K562 (cell line): ENCODE data around the gene PCARE. TPM values are rescaled to one million over a fixed set of nuclear protein-coding genes. Genes with fewer than 3 reads are reported as not detected.

Source experiments
- ATAC-seq: fragments of 200-7000 bp; cut with Tn5 transposase; 3 replicates; pipeline ENCODE4 v1.9.1; 2020; ENCODE audit warnings: moderate library complexity
- BruUV-seq: library from RNA; stranded (reverse); fragments of 400-500 nt; replicated peaks from 2 replicates; lab custom pipeline; 2021; lab: Mats Ljungman, UMichigan
- CTCF ChIA-PET: fragments of 300-600 bp; formaldehyde crosslinking; extraction: SDS; loops from one replicate; lab custom pipeline; 2021; ENCODE audit warnings: low intra/inter-chr PET ratio; lab: Yijun Ruan, JAX
- POLR2A ChIA-PET: fragments of 300-600, 350-650 bp; sonication (Branson Sonifier 250); formaldehyde crosslinking; extraction: SDS; loops from one replicate; lab custom pipeline; 2021; ENCODE audit warnings: antibody characterized with exemption, inconsistent platforms; lab: Yijun Ruan, JAX
- DNase-seq, 4 experiments: peaks; one replicate each; pipeline versions ENCODE4 v3.0.0 to v3.0.0-alpha.2; 2011 to 2018; ENCODE audit warnings: low spot score in 3 of 4, mixed read lengths in 3 of 4; ENCODE audit errors: extremely low read depth in 1 of 4
- FAIRE-seq: peaks from 2 replicates; lab custom pipeline; 2011; peaks lifted over from hg19 to GRCh38; lab: Jason Lieb, UNC
- H2AFZ ChIP-seq: 2 replicates; pipeline ENCODE4 v1.6.0; 2011; ENCODE audit warnings: low read depth, low read length, control low read depth, inconsistent platforms
- H3K27ac ChIP-seq: fragments of 200-600 bp; 3 replicates; pipeline ENCODE4 v1.8.0; 2011; ENCODE audit warnings: low read depth, mild to moderate bottlenecking, control low read depth, inconsistent platforms, low read length, moderate library complexity, mixed read lengths; ENCODE audit errors: extremely low read depth
- H3K27me3 ChIP-seq, 2 experiments: fragments of 300-600 bp in 1 of 2; 2 replicates in 1 of 2; 3 replicates in 1 of 2; pipeline versions ENCODE4 v1.6.0 to v1.8.0; 2011; ENCODE audit warnings: inconsistent platforms in 2 of 2, low read length in 2 of 2, mild to moderate bottlenecking in 1 of 2, mixed read lengths in 1 of 2, moderate library complexity in 1 of 2; ENCODE audit not compliant: control insufficient read depth in 2 of 2, insufficient read depth in 2 of 2
- H3K36me3 ChIP-seq: fragments of 300-600 bp; 3 replicates; pipeline ENCODE4 v1.8.0; 2011; ENCODE audit warnings: mild to moderate bottlenecking, low read length, inconsistent platforms; ENCODE audit not compliant: control insufficient read depth, insufficient read depth
- H3K4me1 ChIP-seq, 2 experiments: fragments of 200-600 bp in 1 of 2; replicated peaks in 1 of 2; 2 replicates in 1 of 2; 3 replicates in 1 of 2; pipeline versions ENCODE4 v1.5.1 to v1.8.0; 2011; ENCODE audit warnings: inconsistent platforms in 2 of 2, low read length in 2 of 2, mild to moderate bottlenecking in 1 of 2, mixed read lengths in 1 of 2, moderate library complexity in 1 of 2; ENCODE audit not compliant: control insufficient read depth in 2 of 2, insufficient read depth in 2 of 2
- H3K4me2 ChIP-seq: 2 replicates; pipeline ENCODE4 v1.6.1; 2011; ENCODE audit warnings: low read length, control low read depth, inconsistent platforms, mixed read lengths; ENCODE audit not compliant: insufficient read depth
- H3K4me3 ChIP-seq: fragments of 200-600 bp; sonication (generic), shearing (Covaris generic); 2 replicates; pipeline ENCODE4 v1.5.1; 2016; ENCODE audit warnings: control low read depth, inconsistent platforms
- H3K79me2 ChIP-seq: fragments of 200-600 bp; 3 replicates; pipeline ENCODE4 v1.8.0; 2011; ENCODE audit warnings: low read length, inconsistent platforms; ENCODE audit not compliant: control insufficient read depth, insufficient read depth
- H3K9ac ChIP-seq, 2 experiments: 2 replicates each; pipeline versions ENCODE4 v1.6.0 to v1.6.1; 2011; ENCODE audit warnings: low read depth in 2 of 2, low read length in 2 of 2, control low read depth in 1 of 2, inconsistent platforms in 1 of 2, mild to moderate bottlenecking in 1 of 2, mixed read lengths in 1 of 2; ENCODE audit not compliant: insufficient read depth in 1 of 2
- H3K9me1 ChIP-seq: one replicate; pipeline ENCODE4 v1.6.0; 2011; ENCODE audit warnings: inconsistent platforms, mild to moderate bottlenecking, low read length, moderate library complexity; ENCODE audit not compliant: control insufficient read depth, insufficient read depth
- H3K9me3 ChIP-seq: replicated peaks from 2 replicates; pipeline ENCODE4 v1.5.1; 2011; ENCODE audit warnings: low read depth, low read length, inconsistent platforms; ENCODE audit not compliant: control insufficient read depth, insufficient read depth
- H4K20me1 ChIP-seq: replicated peaks from 2 replicates; pipeline ENCODE4 v1.6.1; 2011; ENCODE audit warnings: low read length, inconsistent platforms, mixed read lengths; ENCODE audit not compliant: control insufficient read depth, insufficient read depth
- CTCF ChIP-seq, 3 experiments: IDR thresholded peaks in 2 of 3; conservative IDR thresholded peaks in 1 of 3; 2 replicates each; pipeline ENCODE4 v1.5.1; 2011 to 2012; ENCODE audit warnings: low read length in 3 of 3, mild to moderate bottlenecking in 3 of 3, control low read depth in 2 of 3, improper control_type of control experiment in 1 of 3, inconsistent platforms in 1 of 3, low read depth in 1 of 3, mixed read lengths in 1 of 3, moderate library complexity in 1 of 3; ENCODE audit not compliant: insufficient read depth in 2 of 3
- PTRF ChIP-seq: fragments of 450-650 bp; IDR thresholded peaks from 2 replicates; pipeline ENCODE4 v1.6.1; 2016; ENCODE audit warnings: mild to moderate bottlenecking, missing genetic modification characterization, missing compliant biosample characterization
- WGBS: fragments of 100-300 bp; shearing (Covaris generic); methylation state at CpG from one replicate; pipeline ENCODE4 v1.1.6; 2016; ENCODE audit warnings: low coverage, mixed read lengths; ENCODE audit not compliant: insufficient coverage; ENCODE audit errors: missing lambda C conversion rate; 5-methylcytosine and 5-hydroxymethylcytosine counted together
- in situ Hi-C: fragments of 300-500 bp; cut with MboI; formaldehyde crosslinking; loops from 4 replicates; pipeline ENCODE4 v1.15.0; 2018; ENCODE audit warnings: inconsistent platforms, mixed read lengths
- intact Hi-C: fragments of 100-400 bp; cut with micrococcal nuclease; formaldehyde crosslinking; loops from 2 replicates; pipeline ENCODE4 v1.14.2; 2022
- polyA plus RNA-seq, 8 experiments: library from polyadenylated mRNA; depleted of rRNA in 4 of 8; stranded (reverse) in 5 of 8; unstranded in 3 of 8; fragments of >200 nt; fragmentation: Nextera tagmentation in 2 of 8; fragmentation: Illumina TruSeq in 1 of 8; extraction: Ambion mirVana in 2 of 8; extraction: Trizol in 1 of 8; gene quantifications; 2 replicates each; pipeline versions ENCODE4 v1.2.1 to v1.2.3, GENCODE V29; 2011 to 2014; ENCODE audit warnings: inconsistent platforms in 1 of 8, missing spikeins in 1 of 8
- total RNA-seq, 7 experiments: library from RNA; depleted of rRNA in 6 of 7; stranded (reverse); fragments of >200 nt in 6 of 7; fragmentation: Illumina TruSeq in 2 of 7; extraction: Trizol in 2 of 7; gene quantifications; 2 replicates each; pipeline versions ENCODE4 v1.2.1 to v1.2.3, GENCODE V29; 2011 to 2021; ENCODE audit warnings: low replicate concordance in 1 of 7

PCARE gene
- total and polyA plus RNA-seq, 9 of the 15 experiments (the other 6 are each of a cell fraction or from before 2014, with no cell fraction given) = not detected

- WGBS = 0% methylated on average over 12 of the region's 12 CpGs
- H3K9me1 ChIP-seq = no peaks in the 10 kb centered on the region
- ATAC-seq (no peak), DNase-seq (no peak), FAIRE-seq (no peak)
- H3K27me3 ChIP-seq = peaks cover 2 to 10% of the 10 kb centered on the region in 2 experiments; a peak in 3 of 5 replicates
- TF ChIP-seq CTCF (IDR thresholded peaks at IDR 0.05 in 2 of 3, conservative IDR thresholded peaks at IDR 0.05 in 1 of 3; ENCODE audit: insufficient read depth in 2 of 3, low read depth in 1 of 3, low read length in 3 of 3) = peak in 1 of 3 experiments; percentile 16; a peak in 1 of 6 replicates
- no peak for TF ChIP-seq PTRF (tag)
- H3K4me3 ChIP-seq = no peak overlapping the region
- BruUV-seq = no TSS peak
- H3K4me1 ChIP-seq = no peaks in the 10 kb centered on the region
- H3K4me2 ChIP-seq = no peak overlapping the region
- ChIA-PET CTCF (no interaction called here), POLR2A (no interaction called here)
- H3K9ac ChIP-seq = no peak overlapping the region
- no peaks in the 10 kb centered on the region for H3K79me2 ChIP-seq
- no peak overlapping the region for H2AFZ ChIP-seq
- H3K9me3 ChIP-seq = no peaks in the 10 kb centered on the region
- no peaks in the 10 kb centered on the region for H3K36me3 ChIP-seq
- intact Hi-C loops = no loop called here
- H4K20me1 ChIP-seq = no peaks in the 10 kb centered on the region
- in situ Hi-C loops = no loop called here
- no peak overlapping the region for H3K27ac ChIP-seq
Measured at GRCh38 chr2:29080886-29081743, 6.8 kb upstream of the PCARE start.
